ENCODE results near the gene ZCCHC7. TPM values are rescaled to one million over a fixed set of nuclear protein-coding genes. Genes with fewer than 3 reads are reported as not detected.

ZCCHC7 gene
- total RNA-seq, 2 experiments from 2014 or later: 22.3 to 24.5 TPM

GRCh38 chr9:37311938-37312708 lies 191.7 kb downstream of the ZCCHC7 start:
- CTCF ChIA-PET: interaction anchor here (0.7 kb wide), 1 partner anchor 316 kb away, joined by 4 read pairs; no protein-coding TSS in a partner anchor
- Mint-ChIP-seq H3K4me3 (no peak overlapping the region), H3K9me3 (ENCODE audit: insufficient read depth) (no peaks in the 10 kb centered on the region), H3K27ac (no peak overlapping the region), H3K4me1 (ENCODE audit: low read depth) (no peaks in the 10 kb centered on the region), H3K36me3 (ENCODE audit: low read depth) (peaks cover 16% of the 10 kb centered on the region), H3K27me3 (ENCODE audit: low read depth) (no peaks in the 10 kb centered on the region)
- ATAC-seq (no peak), DNase-seq (no peak)
- POLR2A ChIA-PET: no interaction called here

GRCh38 chr9:37324261-37324683 lies 203.9 kb downstream of the ZCCHC7 start:
- ATAC-seq (no peak), DNase-seq (no peak)
- Mint-ChIP-seq H3K9me3 (ENCODE audit: insufficient read depth) (peaks cover 5% of the 10 kb centered on the region), H3K4me3 (no peak overlapping the region), H3K4me1 (ENCODE audit: low read depth) (peaks cover 4% of the 10 kb centered on the region), H3K27ac (no peak overlapping the region), H3K36me3 (ENCODE audit: low read depth) (peaks cover 21% of the 10 kb centered on the region), H3K27me3 (ENCODE audit: low read depth) (no peaks in the 10 kb centered on the region)
- ChIA-PET POLR2A (no interaction called here), CTCF (interaction anchor here (1.4 kb wide), 1 partner anchor 17 kb away, joined by 4 read pairs; no protein-coding TSS in a partner anchor)

GRCh38 chr9:37324691-37325490 lies 204.5 kb downstream of the ZCCHC7 start:
- no peak overlapping the region for H3K4me3 Mint-ChIP-seq

DNA sequence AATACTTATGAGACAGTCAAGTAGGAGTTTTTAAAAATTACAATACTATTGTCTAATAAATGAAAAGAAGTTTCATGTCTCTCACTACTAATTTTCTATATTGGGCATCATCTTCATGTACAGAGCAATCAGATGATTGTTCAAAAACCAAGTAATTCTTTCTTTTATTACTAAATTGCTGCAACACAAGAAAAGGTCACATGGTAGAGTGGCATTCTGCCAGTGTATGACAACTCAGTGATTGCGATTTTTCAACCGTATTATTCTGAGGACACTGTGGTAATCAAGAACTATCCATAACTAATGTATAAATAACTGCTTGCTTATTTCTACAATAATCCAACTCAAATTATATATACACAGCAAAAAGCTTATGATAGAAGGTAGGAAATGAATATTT lies 205.4 kb downstream of the ZCCHC7 start:
- POLR2A ChIA-PET: interaction anchor here (0.6 kb wide), 1 partner anchor 111 kb away, joined by 3 read pairs; no protein-coding TSS in a partner anchor
- H3K27me3 Mint-ChIP-seq (ENCODE audit: low read depth): no peaks in the 10 kb centered on the region
- H3K4me1 Mint-ChIP-seq (ENCODE audit: low read depth): peaks cover 4% of the 10 kb centered on the region
- ATAC-seq (no peak), DNase-seq (no peak)
- H3K4me3 Mint-ChIP-seq: no peak overlapping the region
- H3K9me3 Mint-ChIP-seq (ENCODE audit: insufficient read depth): no peaks in the 10 kb centered on the region
- no peak overlapping the region for H3K27ac Mint-ChIP-seq
- peaks cover 11% of the 10 kb centered on the region for H3K36me3 Mint-ChIP-seq (ENCODE audit: low read depth)
- CTCF ChIA-PET: interaction anchor here (1.3 kb wide), 1 partner anchor 207 kb away, joined by 3 read pairs; no protein-coding TSS in a partner anchor

More at GRCh38 chr9:37324691-37325490, 204.5 kb downstream of the ZCCHC7 start:
- peaks cover 17% of the 10 kb centered on the region for H3K36me3 Mint-ChIP-seq (ENCODE audit: low read depth)
- H3K27ac Mint-ChIP-seq: no peak overlapping the region
- H3K4me1 Mint-ChIP-seq (ENCODE audit: low read depth): peaks cover 4% of the 10 kb centered on the region
- DNase-seq (no peak), ATAC-seq (no peak)
- CTCF ChIA-PET: no interaction called here
- no peaks in the 10 kb centered on the region for H3K27me3 Mint-ChIP-seq (ENCODE audit: low read depth)
- POLR2A ChIA-PET: no interaction called here
- peaks cover 5% of the 10 kb centered on the region for H3K9me3 Mint-ChIP-seq (ENCODE audit: insufficient read depth)

DNA sequence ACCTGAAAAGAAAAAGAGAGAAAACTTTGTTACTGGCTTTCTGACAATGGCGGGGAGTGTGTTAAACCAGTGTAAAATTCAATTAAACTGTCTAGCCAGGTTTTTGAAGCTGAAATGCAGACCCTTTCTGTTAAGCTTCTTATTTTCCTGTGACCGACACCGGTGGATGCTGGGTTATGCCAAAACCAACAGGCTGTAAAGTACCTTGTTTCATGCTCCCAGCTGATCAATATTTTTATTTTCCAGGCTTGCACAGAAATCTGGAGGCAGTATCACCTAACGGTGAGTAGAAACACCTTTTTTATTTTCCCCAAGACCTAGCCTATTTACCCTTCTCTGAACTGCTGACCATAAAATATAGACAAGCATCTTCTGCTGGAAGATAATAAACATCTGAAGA lies 207.2 kb downstream of the ZCCHC7 start:
- POLR2A ChIA-PET: no interaction called here
- Mint-ChIP-seq H3K9me3 (ENCODE audit: insufficient read depth) (no peaks in the 10 kb centered on the region), H3K27ac (no peak overlapping the region), H3K36me3 (ENCODE audit: low read depth) (peaks cover 6% of the 10 kb centered on the region), H3K27me3 (ENCODE audit: low read depth) (no peaks in the 10 kb centered on the region), H3K4me3 (no peak overlapping the region), H3K4me1 (ENCODE audit: low read depth) (no peaks in the 10 kb centered on the region)
- DNase-seq: no peak
- no peak for ATAC-seq
- CTCF ChIA-PET: interaction anchor here (1.6 to 3.9 kb wide), 3 partner anchors 10 to 455 kb away, joined by 4 to 21 read pairs (median 13); no protein-coding TSS in a partner anchor

DNA sequence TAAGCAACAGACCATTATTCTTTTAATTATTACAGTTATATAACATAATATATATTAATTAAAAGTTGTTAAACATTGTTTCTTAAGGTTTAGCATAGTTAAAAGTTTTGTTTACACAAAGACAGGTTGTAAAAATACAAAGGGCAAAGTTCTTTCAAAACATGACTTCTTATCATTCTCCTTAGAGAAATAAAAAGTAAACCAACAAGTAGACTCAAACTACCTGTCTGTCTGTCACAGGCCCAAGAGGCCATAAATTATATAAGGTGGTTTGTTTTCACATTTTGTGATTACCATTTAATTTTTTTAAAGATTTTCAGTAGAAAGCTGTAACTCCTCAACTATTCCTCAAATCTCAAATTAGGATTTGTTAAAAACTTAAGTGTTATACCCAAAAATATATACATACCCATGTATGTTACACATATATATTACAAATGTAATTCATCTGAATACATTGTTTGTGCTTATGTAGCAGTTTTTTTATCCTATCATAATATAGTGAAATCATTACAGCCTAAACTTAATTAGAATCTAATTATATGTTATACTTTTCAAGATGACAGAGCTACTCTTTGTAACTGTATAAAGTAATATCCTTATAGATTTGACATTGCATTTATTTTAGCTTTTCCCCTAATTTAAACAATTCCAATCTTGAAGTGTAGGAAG lies 208.3 kb downstream of the ZCCHC7 start:
- ATAC-seq: no peak
- no peak for DNase-seq
- Mint-ChIP-seq H3K9me3 (ENCODE audit: insufficient read depth) (no peaks in the 10 kb centered on the region), H3K4me3 (no peak overlapping the region), H3K27ac (no peak overlapping the region), H3K4me1 (ENCODE audit: low read depth) (no peaks in the 10 kb centered on the region), H3K36me3 (ENCODE audit: low read depth) (peaks cover 2% of the 10 kb centered on the region), H3K27me3 (ENCODE audit: low read depth) (no peaks in the 10 kb centered on the region)
- ChIA-PET CTCF (interaction anchor here (0.7 to 3.9 kb wide), 10 partner anchors 9 to 456 kb away, joined by 3 to 21 read pairs (median 4); no protein-coding TSS in a partner anchor), POLR2A (no interaction called here)

DNA sequence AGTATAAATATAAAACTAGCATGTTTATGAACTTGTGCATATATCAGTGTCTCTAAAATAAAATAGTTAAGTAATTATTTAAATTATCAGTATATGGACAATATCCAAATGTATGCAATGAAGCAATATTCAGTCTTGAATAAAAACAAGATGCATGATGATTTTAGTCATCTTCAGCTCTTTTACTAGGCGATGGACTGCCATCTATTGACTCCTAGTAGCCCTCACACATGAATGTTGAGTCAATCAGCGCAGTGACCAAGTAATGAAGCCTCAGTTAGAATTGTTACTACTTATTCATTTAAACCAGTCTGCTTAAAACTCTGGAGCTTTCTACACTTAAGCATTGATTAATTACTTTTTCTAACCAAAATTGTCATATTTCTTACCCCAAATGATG lies 209.2 kb downstream of the ZCCHC7 start:
- ChIA-PET POLR2A (no interaction called here), CTCF (interaction anchor here (0.7 to 3.9 kb wide), 15 partner anchors 12 to 457 kb away, joined by 3 to 21 read pairs (median 4); no protein-coding TSS in a partner anchor)
- Mint-ChIP-seq H3K9me3 (ENCODE audit: insufficient read depth) (no peaks in the 10 kb centered on the region), H3K27ac (no peak overlapping the region), H3K27me3 (ENCODE audit: low read depth) (no peaks in the 10 kb centered on the region), H3K4me1 (ENCODE audit: low read depth) (no peaks in the 10 kb centered on the region), H3K4me3 (no peak overlapping the region), H3K36me3 (ENCODE audit: low read depth) (peaks cover 2% of the 10 kb centered on the region)
- ATAC-seq (no peak), DNase-seq (peak; percentile 28)

DNA sequence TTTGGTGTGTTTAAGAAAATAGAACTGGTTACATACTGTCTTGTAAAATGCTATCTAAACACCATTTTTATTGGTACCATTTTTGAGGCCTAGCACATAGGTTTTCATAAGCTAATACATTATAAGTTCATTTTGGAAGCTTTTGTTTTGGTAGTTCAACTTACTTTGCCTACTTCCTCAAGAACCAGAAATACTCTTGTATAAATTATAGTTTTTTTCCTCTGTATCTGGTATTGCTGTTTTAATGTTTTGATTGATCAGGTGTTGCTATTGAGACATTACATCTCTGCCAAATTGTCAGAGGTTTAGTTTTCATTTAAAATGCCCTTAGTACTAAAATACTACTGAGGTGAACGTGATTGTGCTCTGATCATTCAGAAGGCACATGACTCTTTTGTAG lies 211.5 kb downstream of the ZCCHC7 start:
- ChIA-PET POLR2A (no interaction called here), CTCF (no interaction called here)
- no peak for DNase-seq

GRCh38 chr9:37332578-37332977 lies 212.2 kb downstream of the ZCCHC7 start:
- ATAC-seq: no peak
- CTCF ChIA-PET: no interaction called here

More for the DNA sequence above, 211.5 kb downstream of the ZCCHC7 start:
- no peak overlapping the region for H3K27ac Mint-ChIP-seq
- H3K4me3 Mint-ChIP-seq: no peak overlapping the region
- no peaks in the 10 kb centered on the region for H3K4me1 Mint-ChIP-seq (ENCODE audit: low read depth)
- ATAC-seq: no peak
- peaks cover 2% of the 10 kb centered on the region for H3K36me3 Mint-ChIP-seq (ENCODE audit: low read depth)
- no peaks in the 10 kb centered on the region for H3K27me3 Mint-ChIP-seq (ENCODE audit: low read depth)
- no peaks in the 10 kb centered on the region for H3K9me3 Mint-ChIP-seq (ENCODE audit: insufficient read depth)

DNA sequence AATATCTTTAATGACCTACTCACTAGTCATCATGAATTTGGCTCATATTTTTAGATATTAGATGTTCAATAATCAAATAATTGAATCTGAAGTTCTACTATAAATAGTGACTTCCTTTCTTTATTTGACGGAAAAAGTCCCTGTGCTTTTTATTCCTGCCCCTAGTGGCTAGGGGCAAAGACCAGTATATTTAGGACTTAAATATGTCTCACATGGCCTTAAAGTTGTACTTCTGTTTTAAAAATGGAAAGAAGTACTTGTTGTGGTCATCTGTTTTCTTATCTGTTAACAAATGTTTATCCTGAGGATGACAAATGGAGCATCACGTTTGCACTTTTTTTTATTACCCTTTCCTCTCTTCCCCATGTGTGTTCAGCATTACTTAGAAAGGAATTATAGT lies 212.9 kb downstream of the ZCCHC7 start:
- Mint-ChIP-seq H3K4me1 (ENCODE audit: low read depth) (no peaks in the 10 kb centered on the region), H3K36me3 (ENCODE audit: low read depth) (no peaks in the 10 kb centered on the region), H3K4me3 (no peak overlapping the region), H3K9me3 (ENCODE audit: insufficient read depth) (no peaks in the 10 kb centered on the region), H3K27ac (no peak overlapping the region), H3K27me3 (ENCODE audit: low read depth) (no peaks in the 10 kb centered on the region)
- ATAC-seq (no peak), DNase-seq (no peak)
- POLR2A ChIA-PET: no interaction called here
- CTCF ChIA-PET: no interaction called here

More at GRCh38 chr9:37332578-37332977, 212.2 kb downstream of the ZCCHC7 start:
- Mint-ChIP-seq H3K36me3 (ENCODE audit: low read depth) (peaks cover 2% of the 10 kb centered on the region), H3K27ac (no peak overlapping the region), H3K4me3 (no peak overlapping the region), H3K9me3 (ENCODE audit: insufficient read depth) (no peaks in the 10 kb centered on the region), H3K27me3 (ENCODE audit: low read depth) (no peaks in the 10 kb centered on the region), H3K4me1 (ENCODE audit: low read depth) (no peaks in the 10 kb centered on the region)
- DNase-seq: no peak
- POLR2A ChIA-PET: no interaction called here

- DNase-seq (no peak), ATAC-seq (no peak)
These were observed 214.9 kb downstream of the ZCCHC7 start for GRCh38 chr9:37335238-37335637.

More at GRCh38 chr9:37335238-37335637, 214.9 kb downstream of the ZCCHC7 start:
- H3K4me1 Mint-ChIP-seq (ENCODE audit: low read depth): no peaks in the 10 kb centered on the region
- no peak overlapping the region for H3K4me3 Mint-ChIP-seq
- H3K27ac Mint-ChIP-seq: no peak overlapping the region
- H3K9me3 Mint-ChIP-seq (ENCODE audit: insufficient read depth): no peaks in the 10 kb centered on the region
- ChIA-PET POLR2A (no interaction called here), CTCF (no interaction called here)
- no peaks in the 10 kb centered on the region for H3K27me3 Mint-ChIP-seq (ENCODE audit: low read depth)
- no peaks in the 10 kb centered on the region for H3K36me3 Mint-ChIP-seq (ENCODE audit: low read depth)
